GM21390 (cell line): Measurements from ENCODE around the gene ANG.
"Not testable (repeated sequence)": the region's sequence is repeated elsewhere in the genome, so short reads cannot be mapped to it uniquely, and the experiment has no call there.

Source experiments
- ATAC-seq: cut with Tn5 transposase; IDR thresholded peaks from one replicate; pipeline ENCODE4 v1.9.1; 2021; ENCODE audit not compliant: unreplicated experiment

Gene ANG

DNA sequence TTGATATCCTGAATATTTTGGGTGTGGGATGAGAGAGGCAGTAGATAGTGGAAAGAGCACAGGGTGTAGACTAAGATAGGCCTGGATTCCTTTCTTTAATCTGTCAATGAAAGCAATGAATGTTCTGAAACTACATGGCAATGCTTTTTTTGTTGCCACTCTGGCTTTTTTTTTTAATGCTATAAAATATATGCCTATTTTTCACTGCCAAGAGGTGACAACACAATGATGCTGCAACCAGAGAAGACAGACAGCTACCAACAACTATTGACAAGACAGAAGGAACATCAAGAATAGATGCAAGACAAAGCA is 9.4 kb downstream of the ANG start:
- no peak for ATAC-seq

DNA sequence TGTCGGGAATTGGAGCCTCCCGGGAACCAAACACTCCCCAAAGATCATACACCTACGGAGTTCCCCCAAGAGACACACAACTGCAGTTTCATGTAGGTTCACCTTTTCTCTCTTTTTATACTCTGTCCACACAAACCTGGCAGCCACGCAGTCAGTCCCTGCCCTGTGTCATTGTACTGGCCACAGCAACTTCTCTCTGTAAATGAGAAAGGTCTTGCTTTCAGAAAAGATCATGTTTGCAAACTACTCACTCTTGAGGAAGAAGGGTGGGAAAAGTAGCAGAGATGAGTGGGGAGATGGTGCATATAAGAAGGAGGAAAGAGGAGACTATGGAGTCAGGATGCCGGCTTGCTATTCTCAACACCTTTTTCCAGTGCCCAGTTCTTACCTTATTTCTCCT is 10.4 kb downstream of the ANG start:
- ATAC-seq = no peak

DNA sequence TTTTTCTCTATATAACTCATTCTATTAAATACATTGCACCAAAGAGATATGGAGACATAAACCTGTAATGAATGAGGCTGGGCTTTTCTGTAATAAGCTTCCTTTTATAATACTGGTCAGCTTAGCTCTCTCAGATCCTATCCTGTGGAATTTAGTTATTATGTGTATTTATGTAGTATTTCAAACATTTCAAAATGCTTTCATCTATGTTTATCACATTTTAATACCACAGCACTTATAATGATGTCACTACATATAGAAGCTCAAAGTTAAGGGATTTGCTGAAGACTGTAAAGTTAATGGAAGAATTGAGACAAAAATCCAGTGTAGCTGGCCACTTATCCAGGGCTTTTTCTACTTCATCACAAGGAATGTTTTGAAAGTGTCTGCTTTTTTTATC is 11.4 kb downstream of the ANG start:
- ATAC-seq = no peak

DNA sequence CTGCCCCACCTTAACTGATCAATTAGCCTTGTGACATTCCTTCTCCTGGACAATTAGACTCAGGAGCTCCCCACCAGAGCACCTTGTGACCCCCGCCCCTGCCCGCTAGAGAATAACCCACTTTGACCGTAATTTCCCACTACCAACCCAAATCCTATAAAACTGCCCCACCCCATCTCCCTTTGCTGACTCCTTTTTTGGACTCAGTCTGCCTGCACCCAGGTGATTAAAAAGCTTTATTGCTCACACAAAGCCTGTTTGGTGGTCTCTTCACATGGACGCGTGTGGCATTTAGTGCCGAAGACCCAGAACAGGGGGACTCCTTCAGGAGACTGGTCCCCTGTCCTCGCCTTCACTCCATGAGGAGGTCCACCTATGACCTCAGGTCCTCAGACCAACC is 12.4 kb downstream of the ANG start:
- ATAC-seq = not testable (repeated sequence)

DNA sequence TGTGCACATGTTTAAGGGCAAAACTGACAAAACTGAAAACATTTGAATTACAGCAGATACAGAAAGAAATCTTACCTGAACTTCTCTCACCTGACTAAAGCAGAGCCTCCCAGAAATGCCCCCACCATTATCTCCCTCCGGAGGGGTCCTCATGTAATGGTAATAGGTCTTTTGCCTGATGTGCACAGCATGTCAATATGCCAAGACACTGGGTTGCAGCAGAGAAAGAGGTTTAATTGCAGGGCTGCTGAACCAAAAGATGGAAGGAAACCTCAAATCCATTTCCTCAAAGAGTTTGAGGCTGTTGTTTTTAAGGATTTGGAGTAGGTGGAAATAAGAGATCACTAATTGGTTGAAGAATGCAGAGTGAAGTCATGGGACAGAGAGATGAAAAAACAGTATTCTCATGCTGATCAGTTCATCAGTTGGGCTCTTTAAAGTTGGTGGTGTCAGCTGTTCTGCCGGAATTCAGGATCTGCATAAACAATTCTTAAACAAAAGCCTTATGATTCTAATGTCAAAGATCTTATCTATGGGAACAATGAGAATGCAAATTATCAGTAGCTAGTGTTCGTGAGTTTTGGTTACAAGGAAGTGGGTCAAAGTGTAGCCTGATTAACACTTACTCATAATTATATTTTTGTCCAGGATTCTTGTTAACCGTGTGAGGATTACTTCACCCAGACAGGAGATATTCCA is 18.2 kb downstream of the ANG start:
- no peak for ATAC-seq

DNA sequence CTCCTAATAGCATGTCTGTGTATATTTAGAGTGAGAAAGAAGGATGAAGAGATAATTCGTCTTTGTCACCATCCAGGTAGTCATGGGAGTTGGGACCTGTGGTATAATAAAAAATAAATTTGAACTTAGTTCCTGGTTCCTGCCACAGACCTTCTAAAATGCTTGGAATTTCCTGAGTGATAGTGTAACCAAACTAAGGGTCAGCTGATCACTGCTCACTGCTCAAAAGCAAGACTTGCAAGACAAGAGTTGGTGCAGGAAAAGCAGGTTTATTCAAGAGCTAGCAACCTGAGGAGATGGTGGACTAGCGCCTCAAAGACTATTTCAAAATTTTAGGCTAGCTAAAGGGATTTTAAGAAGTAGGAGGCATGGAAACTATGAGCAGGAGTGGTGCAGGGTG is 19.1 kb downstream of the ANG start:
- no peak for ATAC-seq

DNA sequence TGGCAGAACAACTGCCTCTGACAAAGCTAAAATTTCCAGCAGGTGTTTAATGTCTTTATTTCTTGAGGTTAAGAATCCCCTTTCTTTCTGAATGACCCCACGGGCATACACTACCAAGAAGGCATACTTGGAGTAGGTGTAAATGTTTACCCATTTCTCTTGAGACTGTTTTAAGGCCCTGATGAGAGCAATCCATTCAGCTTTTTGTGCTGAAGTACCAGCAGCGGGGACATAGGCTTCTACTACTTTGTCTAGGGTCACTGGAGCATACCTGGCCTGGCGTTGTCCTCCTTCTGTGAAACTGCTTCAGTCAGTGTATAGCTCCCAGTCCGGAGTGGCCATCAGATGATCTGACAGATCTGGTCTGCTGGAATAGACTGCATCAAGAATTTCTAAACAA is 22.7 kb downstream of the ANG start:
- no peak for ATAC-seq

DNA sequence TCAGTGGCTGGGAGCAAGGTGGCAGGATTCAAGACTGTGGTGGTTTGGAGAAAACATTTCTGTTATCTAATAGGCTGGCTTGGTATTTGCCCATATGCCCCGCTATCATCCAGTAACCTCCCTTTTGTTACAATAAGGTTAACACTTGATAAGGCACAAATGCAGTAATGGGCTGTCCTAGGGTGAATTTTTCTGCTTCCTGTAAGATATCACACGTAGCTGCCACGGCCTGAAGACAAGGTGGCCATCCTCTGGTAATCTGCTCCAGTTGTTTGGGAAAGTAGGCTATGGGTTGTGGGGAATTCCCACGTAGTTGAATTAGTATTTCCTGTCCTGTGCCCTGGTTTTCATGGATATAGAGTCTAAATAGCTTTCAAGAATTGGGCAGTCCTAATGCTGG is 23.1 kb downstream of the ANG start:
- ATAC-seq = no peak

DNA sequence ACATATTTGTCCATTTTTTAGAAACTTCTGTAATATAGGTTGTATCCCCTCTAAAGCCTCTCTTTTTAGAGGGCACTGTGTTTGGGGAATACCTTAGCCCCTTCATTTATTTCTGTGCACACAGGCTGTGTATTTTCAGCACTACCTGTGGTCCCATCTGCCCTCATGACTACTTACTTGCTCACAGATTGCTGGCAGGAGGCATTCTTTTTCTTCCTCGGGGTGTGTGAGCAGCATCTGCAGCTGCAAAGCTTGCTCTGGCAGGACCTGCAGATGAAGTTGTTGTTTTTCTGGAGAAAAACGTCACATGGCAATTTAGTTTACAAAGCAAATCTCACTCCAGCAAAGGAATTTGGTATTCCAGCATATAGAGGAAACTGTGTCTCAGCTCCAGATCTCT is 24.3 kb downstream of the ANG start:
- no peak for ATAC-seq

DNA sequence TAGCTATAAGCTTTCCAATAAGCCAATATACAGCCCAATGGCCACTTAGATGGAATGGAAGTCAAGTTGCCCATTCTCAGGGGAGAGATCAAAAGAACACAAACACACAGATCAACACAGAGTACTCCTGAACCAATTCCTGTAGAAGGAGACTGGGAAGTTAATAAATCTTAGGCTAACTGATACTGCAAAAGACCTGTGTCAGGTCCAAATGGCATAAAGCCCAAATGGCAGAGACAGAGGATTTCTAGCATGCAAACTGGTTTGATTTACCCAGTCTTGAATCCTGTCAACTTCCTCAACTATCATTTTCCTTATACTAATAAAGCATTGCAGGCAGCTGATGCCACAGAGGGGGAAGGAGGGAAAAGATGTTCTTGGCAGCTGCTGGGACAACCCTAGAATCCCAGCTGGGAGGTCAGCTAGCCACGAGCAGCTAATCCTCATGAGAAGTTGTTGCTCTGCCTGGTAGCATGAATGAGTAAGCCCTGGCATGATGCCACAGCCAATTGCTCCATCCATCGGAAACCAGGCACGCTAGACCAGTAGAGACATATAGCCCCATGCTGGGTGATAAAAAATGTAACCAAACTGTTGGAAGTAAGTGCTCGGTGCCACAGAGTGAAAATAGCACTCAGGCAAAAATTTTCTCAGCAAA is 26.2 kb downstream of the ANG start:
- ATAC-seq = no peak

DNA sequence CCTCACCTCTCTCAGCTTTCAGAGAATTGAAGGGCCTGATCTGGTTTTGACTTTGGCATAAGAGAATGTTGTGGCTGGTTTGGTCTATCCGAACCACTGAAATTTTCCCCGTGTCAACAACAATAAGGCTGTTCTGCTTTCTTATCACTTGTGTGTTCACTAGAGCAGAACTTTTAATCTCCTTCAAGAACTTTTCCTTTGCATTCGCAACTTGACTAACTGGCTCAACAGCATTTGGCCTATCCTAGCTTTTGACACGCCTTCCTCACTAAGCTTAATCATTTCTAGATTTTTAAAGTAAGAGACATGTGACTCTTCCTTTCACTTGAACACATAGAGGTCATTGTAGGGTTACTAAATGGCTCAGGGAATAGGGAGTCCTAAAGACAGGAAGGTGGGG is 31.2 kb downstream of the ANG start:
- no peak for ATAC-seq

DNA sequence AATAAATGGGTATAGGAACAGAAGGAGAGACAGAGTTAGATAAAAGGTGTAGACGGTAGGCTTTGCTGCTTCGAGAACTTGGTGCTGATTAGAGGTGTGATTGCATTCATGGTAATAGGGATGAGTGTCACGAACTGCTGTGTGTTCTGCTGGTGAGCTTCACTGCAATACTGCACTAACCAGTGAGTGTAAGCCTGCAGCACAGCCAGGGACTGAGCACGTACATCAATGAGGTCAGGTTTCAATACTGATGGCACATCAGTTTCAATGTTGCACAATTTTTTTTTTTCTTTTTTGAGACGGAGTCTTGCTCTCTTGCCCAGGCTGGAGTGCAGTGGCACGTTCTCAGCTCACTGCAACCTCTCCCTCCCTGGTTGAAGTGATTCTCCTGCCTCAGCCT is 32.2 kb downstream of the ANG start:
- no peak for ATAC-seq

DNA sequence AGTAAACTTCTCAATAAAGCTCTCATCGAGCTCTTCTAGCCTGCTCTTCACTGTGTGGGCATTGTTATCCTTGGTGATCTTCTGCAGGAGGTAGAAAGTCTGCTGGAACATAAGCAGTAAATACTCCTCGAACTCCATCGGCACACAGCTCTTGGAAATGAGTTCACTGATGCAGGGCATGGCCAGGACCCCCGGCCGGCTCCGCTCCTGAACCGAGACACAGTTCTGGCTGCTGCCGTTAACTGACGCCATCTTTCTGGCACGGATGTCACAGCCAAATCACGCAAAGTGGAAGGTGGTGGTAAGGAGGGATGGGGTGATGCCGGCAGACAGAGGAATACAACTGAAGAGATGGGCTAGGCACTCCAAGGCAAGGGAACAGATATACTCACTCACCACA is 33.5 kb downstream of the ANG start:
- no peak for ATAC-seq

DNA sequence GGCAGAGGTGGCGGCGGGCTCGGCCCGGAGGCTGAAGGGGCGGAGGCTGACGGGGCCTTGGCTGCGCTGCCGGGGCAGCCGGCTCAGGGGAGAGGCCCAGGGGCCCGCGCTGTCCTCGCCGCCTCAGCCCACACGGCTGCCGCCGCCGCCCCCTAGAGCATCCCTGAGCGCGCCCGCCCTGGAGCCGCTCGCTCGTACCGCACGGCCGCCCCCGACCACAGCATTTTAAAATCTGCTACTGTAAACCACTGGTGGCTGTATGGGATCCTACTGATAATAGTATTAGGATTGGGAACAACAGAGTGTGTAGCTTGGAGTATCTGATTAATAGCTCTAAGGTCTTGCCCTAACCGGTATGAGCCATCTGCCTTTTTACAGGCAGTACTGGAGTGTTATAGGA is 34.9 kb downstream of the ANG start:
- no peak for ATAC-seq

DNA sequence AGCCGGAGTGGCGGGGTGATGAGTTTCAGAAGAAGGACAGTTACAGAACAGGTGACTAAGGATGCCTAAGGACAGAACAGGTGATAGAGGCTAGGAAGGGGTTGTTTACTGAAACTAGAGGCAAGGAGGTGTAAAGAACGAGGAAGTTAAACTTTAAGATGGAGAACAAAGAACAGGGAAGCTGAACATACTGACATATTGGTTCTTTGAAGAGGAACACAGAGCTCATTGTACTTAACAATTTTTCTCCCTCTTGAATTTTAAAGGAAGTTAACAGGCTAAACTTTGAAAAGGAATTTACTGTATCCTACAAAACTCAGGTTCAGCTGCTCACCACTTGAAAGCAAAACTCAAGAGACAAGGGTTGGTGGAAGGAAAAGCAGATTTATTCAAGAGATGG is 37.6 kb downstream of the ANG start:
- not testable (repeated sequence) for ATAC-seq

DNA sequence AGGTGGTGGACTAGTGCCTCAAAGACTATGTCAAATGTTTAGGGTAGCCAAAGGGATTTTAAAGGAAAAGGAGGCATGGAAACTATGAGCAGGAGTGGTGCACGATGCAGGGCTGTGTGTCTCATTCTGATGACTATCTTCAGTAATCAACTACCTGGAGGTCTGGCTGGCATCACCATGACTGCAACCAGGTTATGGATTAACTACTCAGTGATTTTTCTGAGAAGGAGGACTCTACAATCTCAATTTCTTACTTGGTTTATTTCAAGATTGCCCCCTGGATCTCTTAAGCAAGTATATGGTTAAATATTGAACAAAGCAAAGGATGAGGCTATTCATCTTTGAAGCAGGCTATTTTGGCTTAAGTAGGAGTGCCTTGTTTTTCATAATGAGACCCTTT is 38.0 kb downstream of the ANG start:
- no peak for ATAC-seq

DNA sequence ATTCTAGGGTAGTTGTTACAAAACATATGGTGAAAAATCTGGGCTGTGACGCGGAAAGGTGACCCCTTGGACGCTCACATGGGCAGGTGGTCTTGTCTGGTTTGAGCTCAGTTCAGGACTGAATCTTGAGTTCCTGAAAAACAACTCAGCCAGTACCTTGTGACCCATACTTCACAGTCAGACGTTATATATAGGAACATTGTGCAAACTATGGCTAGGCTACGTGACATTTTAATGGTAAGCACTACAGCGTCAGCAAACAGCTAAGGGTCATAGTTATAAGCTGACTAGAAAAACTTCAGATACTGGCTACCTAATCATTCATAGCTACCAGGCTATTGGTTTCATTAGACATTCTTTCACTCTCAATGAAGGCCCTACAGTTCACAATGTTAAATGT is 42.3 kb downstream of the ANG start:
- ATAC-seq = no peak

DNA sequence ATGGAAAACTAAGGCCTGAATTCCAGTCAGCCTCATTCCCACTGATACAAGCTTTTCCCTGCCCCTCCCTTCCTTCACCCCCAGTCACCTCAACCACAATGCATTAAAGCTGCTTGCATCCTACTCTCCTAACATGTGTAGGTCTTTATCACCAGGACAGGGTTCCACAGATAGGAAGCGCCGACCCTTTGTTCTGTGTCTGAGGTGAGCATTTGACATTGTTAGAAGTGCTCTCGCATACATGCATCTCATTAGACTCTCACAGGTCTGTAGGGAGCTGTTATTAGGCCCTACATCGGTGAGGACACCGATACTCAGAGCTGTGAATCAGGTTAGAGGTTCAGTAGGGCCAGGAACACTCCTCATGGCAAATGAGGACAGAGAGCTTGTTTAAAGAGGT is 43.9 kb downstream of the ANG start:
- no peak for ATAC-seq

DNA sequence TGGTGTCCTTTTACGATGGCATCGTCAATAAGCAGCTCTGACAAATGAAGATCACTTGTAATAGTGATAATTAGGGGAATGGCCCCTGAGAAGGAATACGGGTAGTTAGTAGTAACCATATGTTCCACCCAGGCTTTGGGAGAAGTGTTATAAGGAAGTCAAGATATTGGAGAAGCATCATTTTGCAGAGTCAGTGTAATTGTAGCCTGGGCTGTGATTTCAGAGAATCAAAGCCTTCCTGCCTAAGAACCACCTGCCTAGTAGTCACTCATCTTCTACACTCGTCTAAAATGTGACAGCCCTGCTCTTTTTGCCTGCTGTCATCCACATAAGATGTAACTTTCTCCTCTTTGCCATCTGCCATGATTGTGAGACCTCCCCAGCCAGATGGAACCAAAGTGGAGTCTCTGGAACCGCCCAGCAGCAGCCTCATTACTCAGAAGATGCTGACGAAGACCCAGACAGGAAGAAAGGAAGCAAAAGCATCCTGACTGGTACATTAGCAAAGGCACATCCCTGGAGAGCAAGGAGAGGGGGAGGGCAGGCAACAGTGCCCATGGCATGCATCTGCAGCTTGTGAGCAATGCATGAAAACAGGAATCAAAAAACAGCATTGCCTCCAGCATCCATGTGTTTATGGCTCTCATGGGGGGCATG is 44.5 kb downstream of the ANG start:
- no peak for ATAC-seq

DNA sequence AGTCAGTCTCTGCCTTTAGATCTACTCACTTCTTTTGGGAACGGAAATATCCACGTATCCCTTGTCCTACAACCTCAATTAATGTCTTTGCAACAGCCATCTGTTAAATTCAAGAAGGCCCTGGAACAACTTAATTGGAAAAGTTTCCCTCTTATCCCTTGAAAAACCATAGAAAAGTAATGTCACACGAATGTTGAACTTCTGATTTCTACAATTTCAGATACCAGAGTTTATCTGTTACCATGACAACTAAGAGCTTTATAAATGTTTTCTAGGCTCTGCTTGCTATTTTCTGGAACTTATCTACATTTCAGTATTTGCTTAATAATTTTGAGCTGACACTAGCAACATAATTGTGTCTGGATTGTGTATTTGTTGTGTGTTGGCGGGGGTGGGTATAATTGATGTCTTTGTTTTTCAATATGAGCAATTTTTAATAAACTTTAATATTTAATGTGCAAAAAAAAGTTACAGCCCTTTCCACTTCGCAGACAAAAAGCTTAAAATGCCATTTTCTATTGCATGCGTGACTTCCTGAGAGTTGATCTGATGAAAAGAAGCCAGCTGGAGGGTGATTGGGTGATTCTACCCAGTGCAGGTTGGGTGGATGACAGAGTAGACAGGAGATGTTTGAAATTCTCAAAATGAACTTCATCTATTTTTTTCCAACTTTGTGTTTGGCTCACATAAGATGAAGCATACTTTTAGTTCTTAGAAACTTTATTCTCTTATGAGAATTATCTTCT is 45.3 kb downstream of the ANG start:
- ATAC-seq = no peak

DNA sequence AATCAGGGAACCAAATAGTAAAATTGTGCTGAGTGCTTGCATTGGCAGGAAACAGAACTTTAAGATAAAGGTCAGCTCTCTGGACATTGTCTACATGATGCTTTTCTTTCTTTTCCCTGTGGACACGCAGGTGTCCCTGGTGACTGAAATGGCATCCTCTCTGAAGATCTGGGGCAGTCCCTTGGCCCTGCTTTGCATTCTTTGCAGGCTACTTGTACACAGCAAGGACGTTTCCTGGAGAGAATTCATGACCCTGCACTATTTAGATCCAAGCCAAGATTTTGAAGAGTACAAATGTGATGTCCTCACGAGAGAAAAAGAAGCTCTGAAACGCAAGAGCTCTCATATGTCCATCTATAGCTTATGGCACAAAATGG is 45.9 kb downstream of the ANG start:
- no peak for ATAC-seq

DNA sequence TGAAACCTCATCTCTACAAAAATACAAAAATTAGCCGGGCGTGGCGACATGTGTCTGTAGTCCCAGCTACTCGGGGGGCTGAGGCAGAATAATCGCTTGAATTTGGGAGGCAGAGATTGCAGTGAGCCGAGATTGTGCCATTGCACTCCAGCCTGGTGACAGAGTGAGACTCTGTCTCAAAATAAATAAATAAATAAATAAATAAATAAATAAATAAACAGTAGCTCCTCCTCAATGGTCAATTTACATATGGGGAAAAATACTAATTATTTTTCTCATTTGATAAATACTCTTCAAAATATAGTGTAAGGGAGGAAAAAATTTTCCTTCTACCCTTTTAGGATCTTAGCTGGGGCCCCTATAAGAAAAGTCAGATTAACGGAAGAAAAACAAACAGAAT is 49.7 kb downstream of the ANG start:
- not testable (repeated sequence) for ATAC-seq
